HUES48 (cell line): ENCODE results near the gene RAB4A.

ENCODE experiments used
- H3K27ac ChIP-seq: one replicate; pipeline ENCODE4 v1.7.0; 2013; ENCODE audit warnings: low read depth, low read length, inconsistent platforms
- H3K27me3 ChIP-seq: 2 replicates; pipeline ENCODE4 v1.6.1; 2013; ENCODE audit warnings: mild to moderate bottlenecking, low read length; ENCODE audit not compliant: control insufficient read depth, insufficient read depth
- H3K36me3 ChIP-seq: 2 replicates; pipeline ENCODE4 v1.6.1; 2013; ENCODE audit warnings: low read length; ENCODE audit not compliant: control insufficient read depth, insufficient read depth
- H3K4me1 ChIP-seq: 2 replicates; pipeline ENCODE4 v1.6.1; 2013; ENCODE audit warnings: mild to moderate bottlenecking, low read length; ENCODE audit not compliant: control insufficient read depth, insufficient read depth
- H3K4me3 ChIP-seq: 2 replicates; pipeline ENCODE4 v1.5.1; 2013; ENCODE audit warnings: mild to moderate bottlenecking, low read depth, low read length
- H3K9ac ChIP-seq: 2 replicates; pipeline ENCODE4 v1.6.1; 2013; ENCODE audit warnings: mild to moderate bottlenecking, low read depth, low read length, moderate library complexity
- H3K9me3 ChIP-seq: 2 replicates; pipeline ENCODE4 v1.6.1; 2013; ENCODE audit warnings: low read length; ENCODE audit not compliant: control insufficient read depth, insufficient read depth

RAB4A gene

DNA sequence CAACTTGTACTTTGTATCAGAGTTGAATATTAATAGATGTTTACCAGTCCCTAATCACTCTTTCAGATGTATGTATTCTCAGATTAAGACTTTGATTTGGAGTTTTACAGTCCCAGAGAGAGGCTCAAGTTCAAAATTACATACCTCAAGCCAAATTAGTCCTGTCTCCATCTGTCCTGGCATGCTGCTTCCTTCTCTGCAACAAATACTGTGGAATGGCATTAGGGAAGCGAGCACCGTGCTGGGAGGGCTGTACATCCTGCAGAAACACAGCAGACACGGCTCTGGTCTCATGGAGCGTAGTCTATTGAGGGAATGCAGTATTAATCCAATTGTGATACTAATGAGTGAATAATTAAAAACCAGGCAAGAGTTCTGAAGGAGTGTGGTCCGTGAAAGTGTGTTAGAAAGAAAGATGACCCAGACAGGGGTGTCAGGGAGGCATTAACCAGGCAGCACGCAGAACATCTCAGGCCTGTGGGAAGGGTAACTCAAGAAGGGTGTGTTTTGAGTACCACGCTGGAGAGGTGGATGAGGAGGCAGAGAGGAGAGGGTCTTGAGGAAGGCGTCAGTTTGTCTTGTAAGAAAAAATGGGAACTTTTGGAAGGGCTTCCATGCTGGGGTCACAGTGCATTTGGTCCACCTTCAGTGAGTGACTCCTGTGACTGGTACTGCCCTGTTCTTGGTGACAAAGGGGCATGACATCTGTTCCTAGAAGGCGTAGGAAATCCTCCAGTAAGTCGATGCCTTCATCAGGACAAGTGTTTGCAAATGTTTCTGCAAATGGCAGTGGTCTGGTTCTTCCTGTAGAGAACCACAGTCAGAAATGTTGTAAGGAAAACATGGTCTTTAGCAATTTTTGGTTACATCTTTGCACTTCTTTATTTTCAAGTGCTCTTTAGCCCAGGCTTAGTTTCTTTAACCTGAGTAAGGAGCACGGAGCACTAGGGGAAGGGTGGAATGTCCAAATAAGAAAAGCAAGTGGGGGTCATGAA is 1.6 kb downstream of the RAB4A start:
- Histone ChIP-seq H3K4me1 (peaks cover 36% of the 10 kb centered on the region), H3K27ac (no peak overlapping the region), H3K9me3 (no peaks in the 10 kb centered on the region), H3K36me3 (no peaks in the 10 kb centered on the region), H3K4me3 (peak overlapping the region; percentile 73), H3K9ac (no peak overlapping the region), H3K27me3 (no peaks in the 10 kb centered on the region)

DNA sequence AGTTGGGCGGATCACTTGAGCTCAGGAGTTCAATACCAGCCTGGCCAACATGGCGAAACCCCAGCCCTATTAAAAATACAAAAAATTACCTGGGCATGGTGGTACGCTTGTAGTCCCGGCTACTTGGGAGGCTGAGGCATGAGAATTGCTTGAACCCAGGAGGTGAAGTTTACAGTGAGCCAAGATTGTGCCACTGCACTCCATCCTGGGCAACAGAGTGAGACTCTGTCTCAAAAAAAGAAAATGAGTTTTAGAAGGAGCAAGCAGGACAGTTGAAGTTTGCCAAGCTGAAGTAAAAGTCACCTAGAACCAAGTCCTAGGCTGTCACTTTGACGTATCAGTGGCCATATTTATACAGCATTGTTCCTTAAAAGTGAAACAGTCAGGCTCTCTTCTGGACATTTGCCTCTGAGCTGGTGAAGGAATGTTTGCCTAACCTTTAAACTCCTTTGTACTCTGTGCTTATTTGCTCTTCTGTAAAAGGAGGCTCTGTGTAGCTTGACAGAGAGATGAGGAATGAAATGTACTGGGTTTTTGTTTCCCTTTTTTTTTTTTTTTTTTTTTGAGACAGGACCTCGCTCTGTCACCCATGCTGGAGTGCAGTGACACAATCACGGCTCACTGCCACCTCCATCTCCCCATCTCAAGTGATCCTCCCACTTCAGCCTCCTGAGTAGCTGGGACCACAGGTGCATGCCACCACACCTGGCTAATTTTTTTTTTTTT is 2.8 kb downstream of the RAB4A start:
- no peak overlapping the region for H3K4me3 ChIP-seq
- no peak overlapping the region for H3K27ac ChIP-seq
- peaks cover 36% of the 10 kb centered on the region for H3K4me1 ChIP-seq
- H3K9me3 ChIP-seq: no peaks in the 10 kb centered on the region
- no peaks in the 10 kb centered on the region for H3K27me3 ChIP-seq
- no peak overlapping the region for H3K9ac ChIP-seq
- H3K36me3 ChIP-seq: no peaks in the 10 kb centered on the region

GRCh38 chr1:229275005-229275404 is 4.1 kb downstream of the RAB4A start:
- peaks cover 40% of the 10 kb centered on the region for H3K4me1 ChIP-seq
- H3K27ac ChIP-seq: no peak overlapping the region

GRCh38 chr1:229278120-229278741 is 7.3 kb downstream of the RAB4A start:
- H3K27ac ChIP-seq: no peak overlapping the region
- H3K4me3 ChIP-seq: no peak overlapping the region
- no peaks in the 10 kb centered on the region for H3K27me3 ChIP-seq
- no peak overlapping the region for H3K9ac ChIP-seq
- no peaks in the 10 kb centered on the region for H3K9me3 ChIP-seq
- H3K36me3 ChIP-seq: no peaks in the 10 kb centered on the region
- peaks cover 24% of the 10 kb centered on the region; the same call in 1 of the 2 replicates for H3K4me1 ChIP-seq

More at GRCh38 chr1:229275005-229275404, 4.1 kb downstream of the RAB4A start:
- H3K4me3 ChIP-seq: no peak overlapping the region
- H3K27me3 ChIP-seq: no peaks in the 10 kb centered on the region
- no peaks in the 10 kb centered on the region for H3K36me3 ChIP-seq
- no peak overlapping the region for H3K9ac ChIP-seq
- no peaks in the 10 kb centered on the region for H3K9me3 ChIP-seq

GRCh38 chr1:229279242-229279641 is 8.3 kb downstream of the RAB4A start:
- H3K27ac ChIP-seq: no peak overlapping the region
- H3K27me3 ChIP-seq: no peaks in the 10 kb centered on the region
- H3K9ac ChIP-seq: no peak overlapping the region
- H3K4me3 ChIP-seq: no peak overlapping the region
- peaks cover 23% of the 10 kb centered on the region; the same call in 1 of the 2 replicates for H3K4me1 ChIP-seq
- no peaks in the 10 kb centered on the region for H3K36me3 ChIP-seq
- H3K9me3 ChIP-seq: no peaks in the 10 kb centered on the region

- no peaks in the 10 kb centered on the region for H3K36me3 ChIP-seq
- H3K4me3 ChIP-seq: no peak overlapping the region
- H3K27ac ChIP-seq: no peak overlapping the region
- H3K9ac ChIP-seq: no peak overlapping the region
- H3K4me1 ChIP-seq: peaks cover 13% of the 10 kb centered on the region
- H3K9me3 ChIP-seq: no peaks in the 10 kb centered on the region
- no peaks in the 10 kb centered on the region for H3K27me3 ChIP-seq
Measured at GRCh38 chr1:229280037-229280828, 9.3 kb downstream of the RAB4A start.

DNA sequence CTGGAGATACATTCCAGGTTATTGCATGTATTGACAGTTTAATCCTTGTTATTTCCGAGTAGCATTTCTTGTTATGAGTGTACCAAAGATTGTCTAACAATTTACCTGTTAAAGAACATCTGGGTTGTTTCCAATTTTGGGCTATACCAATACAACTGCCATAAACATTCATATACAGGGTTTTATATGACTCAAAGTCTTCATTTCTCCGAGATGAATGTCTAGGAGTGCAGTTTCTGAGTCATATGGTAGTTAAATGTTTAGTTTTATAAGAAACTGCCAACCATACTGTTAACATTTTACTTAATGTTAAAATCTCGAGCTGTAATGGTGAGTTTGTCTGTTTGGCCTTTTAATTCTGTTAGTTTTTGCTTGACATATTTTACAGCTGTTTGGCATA is 10.0 kb downstream of the RAB4A start:
- Histone ChIP-seq H3K27ac (no peak overlapping the region), H3K36me3 (no peaks in the 10 kb centered on the region), H3K27me3 (no peaks in the 10 kb centered on the region), H3K4me3 (no peak overlapping the region), H3K9ac (no peak overlapping the region), H3K4me1 (peaks cover 15% of the 10 kb centered on the region), H3K9me3 (no peaks in the 10 kb centered on the region)

DNA sequence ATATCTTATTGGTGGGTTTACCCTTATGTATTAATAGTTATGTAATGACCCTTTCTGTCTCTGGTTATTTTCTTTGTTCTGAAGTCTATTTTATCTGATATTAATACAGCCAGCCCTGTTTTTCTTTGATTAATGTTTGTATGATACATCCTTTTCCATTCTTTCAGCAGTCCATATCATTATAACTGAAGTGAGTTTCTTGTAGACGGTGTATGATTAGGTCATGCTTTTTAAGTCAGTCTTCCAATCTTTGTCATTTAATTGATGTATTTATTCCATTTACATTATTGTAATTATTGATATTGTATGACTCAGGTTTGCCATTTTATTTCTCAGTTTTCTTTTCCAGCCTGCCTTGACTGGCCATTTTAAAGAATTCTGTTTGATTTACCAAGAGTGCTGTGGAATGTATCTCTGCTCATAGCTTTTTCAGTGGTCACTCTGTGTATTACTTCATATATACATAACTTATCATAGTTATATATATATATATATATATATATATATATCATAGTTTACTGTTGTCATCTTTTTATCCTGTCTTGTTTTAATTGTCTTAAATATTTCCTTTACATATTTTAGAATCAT is 10.5 kb downstream of the RAB4A start:
- Histone ChIP-seq H3K9ac (no peak overlapping the region), H3K36me3 (no peaks in the 10 kb centered on the region), H3K9me3 (no peaks in the 10 kb centered on the region), H3K27me3 (no peaks in the 10 kb centered on the region), H3K4me3 (no peak overlapping the region), H3K27ac (no peak overlapping the region), H3K4me1 (peaks cover 10% of the 10 kb centered on the region)

GRCh38 chr1:229282295-229282823 is 11.4 kb downstream of the RAB4A start:
- Histone ChIP-seq H3K9me3 (no peaks in the 10 kb centered on the region), H3K36me3 (no peaks in the 10 kb centered on the region), H3K27ac (no peak overlapping the region), H3K4me1 (peaks cover 7% of the 10 kb centered on the region; the same call in 1 of the 2 replicates), H3K9ac (no peak overlapping the region), H3K27me3 (no peaks in the 10 kb centered on the region), H3K4me3 (no peak overlapping the region)

GRCh38 chr1:229283183-229283611 is 12.3 kb downstream of the RAB4A start:
- H3K9me3 ChIP-seq: no peaks in the 10 kb centered on the region
- H3K27me3 ChIP-seq: no peaks in the 10 kb centered on the region
- no peaks in the 10 kb centered on the region for H3K36me3 ChIP-seq
- no peak overlapping the region for H3K27ac ChIP-seq
- H3K9ac ChIP-seq: no peak overlapping the region
- no peak overlapping the region for H3K4me3 ChIP-seq
- peaks cover 7% of the 10 kb centered on the region; the same call in 1 of the 2 replicates for H3K4me1 ChIP-seq
